Right lobe of liver (tissue), 6 donors: ENCODE results near the gene CSTB. TPM values are rescaled to one million over a fixed set of nuclear protein-coding genes. Genes with fewer than 3 reads are reported as not detected.
A peak's percentile ranks its signal among the peaks of the same experiment; 100 is the strongest.

Experiments used
- ATAC-seq, 4 donors: fragments of 200-7000 bp; cut with Tn5 transposase; one replicate each; pipeline ENCODE4 v1.9.1; 2020; ENCODE audit warnings: mild to moderate bottlenecking in 4 of 4, moderate library complexity in 4 of 4
- DNase-seq, 3 donors: peaks; one replicate each; pipeline ENCODE4 v3.0.0-alpha.2; 2020
- H3K27ac ChIP-seq, 3 donors: fragments of 200-600 bp; one replicate each; pipeline ENCODE4 v1.8.0; 2022
- H3K27me3 ChIP-seq, 2 donors: fragments of 200-600 bp; one replicate each; pipeline ENCODE4 v1.8.0; 2022
- H3K36me3 ChIP-seq, 4 donors: fragments of 200-600 bp; sonication (generic) in 1 of 4; one replicate each; pipeline versions ENCODE4 v1.5.1 to v1.8.0; 2017 to 2022; ENCODE audit warnings: control low read depth in 1 of 4
- H3K4me1 ChIP-seq, 4 donors: fragments of 200-600 bp; sonication (generic) in 1 of 4; one replicate each; pipeline versions ENCODE4 v1.5.1 to v1.8.0; 2017 to 2022; ENCODE audit warnings: control low read depth in 1 of 4
- H3K4me3 ChIP-seq, 3 donors: fragments of 200-600 bp; one replicate each; pipeline ENCODE4 v1.8.0; 2022
- H3K9me3 ChIP-seq, 4 donors: fragments of 200-600 bp; sonication (generic) in 1 of 4; one replicate each; pipeline versions ENCODE4 v1.5.1 to v1.8.0; 2017 to 2022; ENCODE audit warnings: control low read depth in 1 of 4
- POLR2A ChIP-seq: fragments of 450-650 bp; IDR thresholded peaks from one replicate; pipeline ENCODE4 v1.6.1; 2017; ENCODE audit warnings: antibody characterized with exemption, mild to moderate bottlenecking
- WGBS: methylation state at CpG from one replicate; pipeline ENCODE4 v1.1.6; 2018; ENCODE audit warnings: low coverage, low lambda C conversion rate; ENCODE audit not compliant: insufficient coverage; ENCODE audit errors: missing lambda C conversion rate; 5-methylcytosine and 5-hydroxymethylcytosine counted together
- intact Hi-C, 2 donors: fragments of 100-400 bp; cut with DNase I; formaldehyde crosslinking; loops; one replicate each; pipeline versions ENCODE4 v1.11.2 to v1.14.1; 2022
- total RNA-seq, 6 experiments: library from RNA; depleted of rRNA in 2 of 6; stranded (reverse); fragments of >200 nt in 2 of 6; fragmentation: NEBNext Ultra II Directional in 3 of 6; extraction: Animal tissue kit (Norgen Biotek cat#: 25700) in 3 of 6; gene quantifications; one replicate each; pipeline versions ENCODE4 v1.1.0 to v1.2.4, GENCODE V29; 2016 to 2023
- TF ChIP-seq, protein P1 (sequence below), 4 donors: fragments of 200-600 bp in 3 of 4; fragments of 450-650 bp in 1 of 4; IDR thresholded peaks; one replicate each; pipeline versions ENCODE4 v1.5.1 to v1.8.0; 2016 to 2022; ENCODE audit warnings: antibody characterized with exemption in 4 of 4, mild to moderate bottlenecking in 2 of 4
- donor health status: DM: no; HTN: yes; CAD: no.
- donor health status: DM: no; HTN: no; CAD: no.
- donor health status: DM: no; HTN: no; CAD: no.
- donor health status: DM: no; HTN: yes; CAD: no.
- donor health status: DM: no; HTN: yes; CAD: no.

CSTB gene
- total RNA-seq, 6 experiments from 2014 or later: 16.6 to 137 (median 23.2) TPM

DNA sequence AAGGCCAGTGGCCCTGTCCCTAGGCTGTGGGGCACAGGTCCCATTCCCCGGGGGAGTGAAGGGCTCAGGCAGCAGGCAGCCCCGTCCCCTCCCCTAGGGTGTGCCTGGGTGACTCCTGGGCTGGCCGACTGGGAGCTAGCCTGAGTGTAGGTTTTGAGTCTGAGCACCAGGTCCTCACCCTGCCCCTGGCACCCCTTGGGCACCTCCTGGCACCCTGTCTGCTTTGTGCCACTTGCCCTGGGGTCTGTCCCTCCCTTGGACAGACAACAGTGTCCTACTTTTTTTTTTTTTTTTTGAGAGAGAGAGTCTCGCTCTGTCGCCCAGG lies 37.5 kb upstream of the CSTB start:
- intact Hi-C loops: loop anchor here (5.0 to 10.0 kb wide), 3 partner anchors 71 to 164 kb away; no protein-coding TSS in a partner anchor
- Histone ChIP-seq H3K4me1 (peaks cover 0 to 33% (median 8%) of the 10 kb centered on the region in 4 donors), H3K27me3 (no peaks in the 10 kb centered on the region), H3K9me3 (no peaks in the 10 kb centered on the region), H3K4me3 (no peak overlapping the region), H3K36me3 (no peaks in the 10 kb centered on the region), H3K27ac (no peak overlapping the region)
- TF ChIP-seq, protein P1, sequence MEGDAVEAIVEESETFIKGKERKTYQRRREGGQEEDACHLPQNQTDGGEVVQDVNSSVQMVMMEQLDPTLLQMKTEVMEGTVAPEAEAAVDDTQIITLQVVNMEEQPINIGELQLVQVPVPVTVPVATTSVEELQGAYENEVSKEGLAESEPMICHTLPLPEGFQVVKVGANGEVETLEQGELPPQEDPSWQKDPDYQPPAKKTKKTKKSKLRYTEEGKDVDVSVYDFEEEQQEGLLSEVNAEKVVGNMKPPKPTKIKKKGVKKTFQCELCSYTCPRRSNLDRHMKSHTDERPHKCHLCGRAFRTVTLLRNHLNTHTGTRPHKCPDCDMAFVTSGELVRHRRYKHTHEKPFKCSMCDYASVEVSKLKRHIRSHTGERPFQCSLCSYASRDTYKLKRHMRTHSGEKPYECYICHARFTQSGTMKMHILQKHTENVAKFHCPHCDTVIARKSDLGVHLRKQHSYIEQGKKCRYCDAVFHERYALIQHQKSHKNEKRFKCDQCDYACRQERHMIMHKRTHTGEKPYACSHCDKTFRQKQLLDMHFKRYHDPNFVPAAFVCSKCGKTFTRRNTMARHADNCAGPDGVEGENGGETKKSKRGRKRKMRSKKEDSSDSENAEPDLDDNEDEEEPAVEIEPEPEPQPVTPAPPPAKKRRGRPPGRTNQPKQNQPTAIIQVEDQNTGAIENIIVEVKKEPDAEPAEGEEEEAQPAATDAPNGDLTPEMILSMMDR (IDR thresholded peaks at IDR 0.05): no peak
- no peak for ATAC-seq
- no CpG with 5 or more reads among the region's 5 CpGs for WGBS
- peak in 1 of 3 donors; percentile 23 for DNase-seq

DNA sequence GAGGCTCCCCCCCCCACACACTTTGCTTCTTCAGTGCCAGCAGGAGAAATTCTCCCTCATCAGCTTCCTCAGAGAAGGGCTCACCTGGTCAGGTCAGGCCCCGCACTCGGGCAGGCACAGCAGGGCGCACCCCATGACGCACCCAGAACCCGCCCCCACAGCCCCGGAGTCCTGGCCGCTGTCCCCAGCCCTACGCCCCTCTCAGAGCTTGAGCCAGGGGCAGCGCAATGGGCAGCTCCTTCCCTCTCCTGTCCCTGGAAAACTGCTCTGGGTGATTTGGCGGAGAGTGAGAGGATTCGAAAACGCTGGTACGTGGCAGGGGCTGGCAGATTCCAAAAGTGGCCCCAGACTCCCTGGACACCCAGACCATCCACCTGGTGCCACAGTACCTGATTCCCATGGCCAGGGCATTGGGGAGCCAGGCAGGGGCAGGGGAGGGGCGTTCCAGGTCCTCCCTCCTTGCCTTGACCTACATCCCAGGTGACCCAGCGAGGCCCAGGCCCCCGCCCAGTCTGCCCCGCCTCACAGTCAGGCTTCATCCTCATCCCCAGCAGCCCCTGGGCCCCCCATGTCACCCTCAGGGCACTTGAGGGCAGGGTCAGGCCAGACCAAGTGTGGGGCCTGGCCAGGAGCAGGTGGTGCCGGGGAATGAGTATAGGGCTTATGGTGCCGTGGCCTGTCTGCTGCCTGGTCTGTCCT lies 37.0 kb upstream of the CSTB start:
- ATAC-seq (no peak), DNase-seq (peak in 1 of 3 donors; percentile 16)
- intact Hi-C loops: loop anchor here (5.0 to 10.0 kb wide), 3 partner anchors 72 to 164 kb away; no protein-coding TSS in a partner anchor
- H3K4me3 ChIP-seq: no peak overlapping the region
- H3K4me1 ChIP-seq: peaks cover 0 to 33% (median 8%) of the 10 kb centered on the region in 4 donors
- H3K9me3 ChIP-seq: no peaks in the 10 kb centered on the region
- 80% methylated on average over 1 of the region's 19 CpGs for WGBS
- H3K27me3 ChIP-seq: no peaks in the 10 kb centered on the region
- TF ChIP-seq POLR2A: no peak
- TF ChIP-seq, protein P1 (IDR thresholded peaks at IDR 0.05): no peak
- H3K36me3 ChIP-seq: no peaks in the 10 kb centered on the region
- H3K27ac ChIP-seq: no peak overlapping the region

DNA sequence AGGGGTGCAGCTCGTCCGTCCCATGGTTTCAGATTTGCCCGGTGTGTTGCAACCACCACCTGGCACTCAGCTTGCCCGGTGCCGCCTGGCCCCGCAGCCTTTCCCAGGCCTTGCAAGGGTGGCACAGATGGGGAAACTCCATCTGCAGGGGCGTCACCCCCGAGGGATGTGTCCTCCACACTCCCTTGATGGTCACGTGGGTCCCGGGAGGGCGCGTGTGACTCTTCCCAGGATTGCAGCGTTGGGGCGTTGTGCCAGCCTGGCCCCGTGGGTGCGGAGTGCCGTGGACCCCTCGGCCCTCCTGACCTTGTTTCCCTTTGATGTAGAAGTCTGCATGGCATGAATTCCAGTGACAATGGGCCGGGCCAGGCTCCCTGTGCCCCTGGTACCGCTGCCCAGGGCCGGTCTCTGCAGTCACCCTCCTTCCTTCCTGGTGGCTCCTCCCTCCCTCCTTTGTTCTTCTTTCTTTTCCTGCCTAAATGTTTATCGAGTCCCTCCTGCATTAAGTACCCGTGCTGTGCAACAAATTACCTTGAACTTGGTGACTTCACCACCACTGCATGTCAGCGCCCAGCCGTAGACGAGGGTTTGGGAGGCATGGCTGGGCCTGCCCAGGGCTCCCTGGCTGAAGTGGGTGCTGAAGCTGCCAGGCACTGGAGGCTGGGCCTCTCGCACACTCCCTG lies 36.2 kb upstream of the CSTB start:
- ATAC-seq: peak; percentile 33 to 51 (median 48)
- TF ChIP-seq POLR2A: no peak
- TF ChIP-seq, protein P1 (IDR thresholded peaks at IDR 0.05): no peak
- Histone ChIP-seq H3K27me3 (no peaks in the 10 kb centered on the region), H3K4me1 (peaks cover 0 to 33% (median 8%) of the 10 kb centered on the region in 4 donors), H3K36me3 (no peaks in the 10 kb centered on the region), H3K27ac (no peak overlapping the region), H3K9me3 (no peaks in the 10 kb centered on the region), H3K4me3 (no peak overlapping the region)
- intact Hi-C loops: loop anchor here (5.0 to 10.0 kb wide), 3 partner anchors 73 to 165 kb away; no protein-coding TSS in a partner anchor
- DNase-seq: peak; percentile 53 to 73 (median 71)
- 19% methylated on average over 13 of the region's 27 CpGs for WGBS

DNA sequence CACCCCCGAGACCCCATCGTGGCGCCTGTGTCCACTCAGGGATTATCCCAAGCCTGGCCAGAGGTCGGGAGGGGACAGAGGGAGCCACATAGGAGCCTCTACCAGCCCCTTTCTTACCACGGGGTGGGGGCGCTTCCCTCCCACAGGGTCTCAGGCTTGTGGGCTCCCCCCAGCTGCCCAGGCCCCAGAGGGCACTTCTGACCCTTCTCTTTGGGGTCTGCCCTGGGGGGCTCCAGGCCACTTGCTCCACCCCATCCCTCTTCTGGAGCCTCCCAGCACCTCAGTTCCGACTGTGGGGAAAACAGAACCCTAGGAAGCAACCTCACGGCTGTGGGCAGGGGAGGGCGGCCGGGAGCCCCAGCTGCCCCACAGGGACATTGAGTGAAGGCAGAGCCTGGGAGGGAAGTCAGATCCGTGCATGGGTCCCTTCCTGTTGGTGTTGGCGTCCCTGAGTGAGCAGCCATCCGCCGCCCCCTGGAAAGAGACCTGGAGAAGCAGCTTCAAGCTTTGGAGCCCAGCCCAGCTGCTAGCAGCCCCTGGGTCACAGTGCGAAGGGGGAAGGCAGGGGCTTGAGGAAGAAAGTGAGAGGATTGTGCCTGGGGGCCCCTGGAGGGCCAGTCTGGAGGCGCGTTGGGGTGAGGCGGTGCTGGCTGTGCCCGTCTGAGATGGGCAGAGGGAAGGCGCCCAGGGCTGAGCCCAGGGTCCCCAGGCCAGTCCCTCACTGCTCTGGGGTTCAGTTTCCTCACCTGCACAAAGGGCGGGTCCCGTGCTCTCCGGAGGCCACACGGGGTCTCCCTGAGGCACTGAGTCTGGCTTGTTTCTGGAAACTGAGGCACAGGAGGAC lies 35.4 kb upstream of the CSTB start:
- H3K27ac ChIP-seq: no peak overlapping the region
- peaks cover 0 to 33% (median 8%) of the 10 kb centered on the region in 4 donors for H3K4me1 ChIP-seq
- no peak overlapping the region for H3K4me3 ChIP-seq
- DNase-seq (peak in 1 of 3 donors; percentile 39), ATAC-seq (no peak)
- intact Hi-C loops: loop anchor here (5.0 to 10.0 kb wide), 3 partner anchors 73 to 166 kb away; no protein-coding TSS in a partner anchor
- WGBS: 58% methylated on average over 2 of the region's 24 CpGs
- TF ChIP-seq, protein P1 (IDR thresholded peaks at IDR 0.05): no peak
- TF ChIP-seq POLR2A: no peak
- no peaks in the 10 kb centered on the region for H3K27me3 ChIP-seq
- no peaks in the 10 kb centered on the region for H3K9me3 ChIP-seq
- H3K36me3 ChIP-seq: no peaks in the 10 kb centered on the region
